Measurements from ENCODE around the gene CAPNS1.

DNA sequence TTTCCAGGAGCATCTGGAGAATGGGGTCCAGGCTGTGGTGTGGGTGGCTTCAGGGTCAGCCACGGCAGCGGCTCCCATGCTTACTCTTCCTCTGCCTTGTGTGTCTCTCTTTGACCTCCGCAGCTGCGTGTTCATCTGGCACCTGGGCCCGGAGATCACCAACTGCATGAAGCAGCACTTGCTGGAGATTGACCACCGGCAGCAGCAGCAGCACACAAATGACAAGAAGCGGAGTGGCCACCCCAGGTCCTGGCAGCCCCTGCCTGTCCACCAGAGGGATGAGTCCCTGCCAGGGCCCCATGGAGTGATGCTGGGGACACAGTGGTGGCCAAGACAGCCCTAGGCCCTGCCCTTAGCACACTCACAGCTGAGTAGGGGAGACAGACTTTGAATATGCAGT is 47.3 kb upstream of the CAPNS1 start:
- TF ChIP-seq POLR2A (IDR thresholded peaks at IDR 0.05) = no peak
- TF ChIP-seq CTCF (IDR thresholded peaks at IDR 0.05) = no peak
- TF ChIP-seq EP300 (IDR thresholded peaks at IDR 0.05; ENCODE audit: low read depth) = no peak
